Esophagus muscularis mucosa (tissue), 3 donors: ENCODE measurements around the gene ELOB.

ENCODE experiments used
- POLR2A ChIP-seq: fragments of 450-650 bp; IDR thresholded peaks from one replicate; pipeline ENCODE4 v1.6.1; 2017; ENCODE audit warnings: antibody characterized with exemption, moderate library complexity, mild to moderate bottlenecking, low read depth
- POLR2AphosphoS5 ChIP-seq, 2 donors: sonication (generic); formaldehyde crosslinking; IDR thresholded peaks; one replicate each; pipeline ENCODE4 v1.6.1; 2017; ENCODE audit warnings: antibody characterized with exemption in 2 of 2
- TF ChIP-seq, protein P1 (sequence below), 3 experiments: fragments of 200-600 bp in 2 of 3; fragments of 450-650 bp in 1 of 3; sonication (generic) in 2 of 3; IDR thresholded peaks; one replicate each; pipeline ENCODE4 v1.5.1; 2017 to 2019; ENCODE audit warnings: antibody characterized with exemption in 3 of 3, mild to moderate bottlenecking in 2 of 3, moderate library complexity in 1 of 3

DNA sequence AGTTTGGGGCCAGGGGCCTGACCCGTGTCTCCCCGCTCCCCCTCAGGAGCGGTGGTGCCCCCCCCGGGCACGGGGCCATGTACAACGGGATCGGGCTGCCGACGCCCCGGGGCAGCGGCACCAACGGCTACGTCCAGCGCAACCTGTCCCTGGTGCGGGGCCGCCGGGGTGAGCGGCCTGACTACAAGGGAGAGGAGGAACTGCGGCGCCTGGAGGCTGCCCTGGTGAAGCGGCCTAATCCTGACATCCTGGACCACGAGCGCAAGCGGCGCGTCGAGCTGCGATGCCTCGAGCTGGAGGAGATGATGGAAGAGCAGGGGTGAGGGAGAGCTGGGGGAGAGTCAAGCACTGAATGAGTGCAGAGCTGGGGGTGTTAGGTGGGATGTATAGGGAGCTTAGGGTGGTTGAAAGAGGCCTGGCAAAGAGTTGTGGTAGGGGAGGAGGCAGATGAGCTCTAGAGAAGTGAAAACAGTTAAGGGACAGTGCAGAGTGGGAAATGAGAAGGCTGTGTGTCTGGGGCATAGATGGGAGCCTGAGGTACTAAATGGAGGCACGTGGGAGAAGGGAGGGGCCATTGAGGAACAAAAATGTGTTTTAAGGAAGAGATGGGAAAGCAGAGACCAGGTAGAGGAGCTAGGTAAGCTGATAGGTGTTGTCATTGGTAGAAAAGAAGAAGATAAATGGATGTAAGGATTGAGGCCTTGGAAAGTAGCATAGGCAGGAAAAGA is 20.6 kb downstream of the ELOB start:
- TF ChIP-seq, protein P1, sequence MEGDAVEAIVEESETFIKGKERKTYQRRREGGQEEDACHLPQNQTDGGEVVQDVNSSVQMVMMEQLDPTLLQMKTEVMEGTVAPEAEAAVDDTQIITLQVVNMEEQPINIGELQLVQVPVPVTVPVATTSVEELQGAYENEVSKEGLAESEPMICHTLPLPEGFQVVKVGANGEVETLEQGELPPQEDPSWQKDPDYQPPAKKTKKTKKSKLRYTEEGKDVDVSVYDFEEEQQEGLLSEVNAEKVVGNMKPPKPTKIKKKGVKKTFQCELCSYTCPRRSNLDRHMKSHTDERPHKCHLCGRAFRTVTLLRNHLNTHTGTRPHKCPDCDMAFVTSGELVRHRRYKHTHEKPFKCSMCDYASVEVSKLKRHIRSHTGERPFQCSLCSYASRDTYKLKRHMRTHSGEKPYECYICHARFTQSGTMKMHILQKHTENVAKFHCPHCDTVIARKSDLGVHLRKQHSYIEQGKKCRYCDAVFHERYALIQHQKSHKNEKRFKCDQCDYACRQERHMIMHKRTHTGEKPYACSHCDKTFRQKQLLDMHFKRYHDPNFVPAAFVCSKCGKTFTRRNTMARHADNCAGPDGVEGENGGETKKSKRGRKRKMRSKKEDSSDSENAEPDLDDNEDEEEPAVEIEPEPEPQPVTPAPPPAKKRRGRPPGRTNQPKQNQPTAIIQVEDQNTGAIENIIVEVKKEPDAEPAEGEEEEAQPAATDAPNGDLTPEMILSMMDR (IDR thresholded peaks at IDR 0.05): no peak
- TF ChIP-seq POLR2A: no peak
- no peak for TF ChIP-seq POLR2AphosphoS5 (IDR thresholded peaks at IDR 0.05)
